ENCODE data around the gene NAA40.

NAA40 gene

GRCh38 chr11:63985812-63986155, 47.0 kb downstream of the NAA40 start:
- Mint-ChIP-seq H3K4me1 (peaks cover 48% of the 10 kb centered on the region), H3K9me3 (no peaks in the 10 kb centered on the region), H3K27me3 (no peaks in the 10 kb centered on the region), H3K4me3 (peak overlapping the region; percentile 96 to 98), H3K27ac (peak overlapping the region; percentile 98 to 99)
- peak; percentile 73 to 80 for DNase-seq
- ATAC-seq = peak; percentile 91

GRCh38 chr11:63986156-63986931, 47.5 kb downstream of the NAA40 start, which contains the start of gene OTUB1:
Gene OTUB1 (plus strand): TSS chr11:63986438. CDS start chr11:63986457, 19 bp downstream.
- Mint-ChIP-seq H3K27me3 (no peaks in the 10 kb centered on the region), H3K9me3 (no peaks in the 10 kb centered on the region), H3K4me3 (peak within 1 kb of the TSS; percentile 96 to 98), H3K27ac (peak within 1 kb of the TSS; percentile 98 to 99), H3K4me1 (peaks cover 44% of the 10 kb centered on the region)
- ATAC-seq (peak; percentile 96), DNase-seq (peak; percentile 72 to 88)

DNA sequence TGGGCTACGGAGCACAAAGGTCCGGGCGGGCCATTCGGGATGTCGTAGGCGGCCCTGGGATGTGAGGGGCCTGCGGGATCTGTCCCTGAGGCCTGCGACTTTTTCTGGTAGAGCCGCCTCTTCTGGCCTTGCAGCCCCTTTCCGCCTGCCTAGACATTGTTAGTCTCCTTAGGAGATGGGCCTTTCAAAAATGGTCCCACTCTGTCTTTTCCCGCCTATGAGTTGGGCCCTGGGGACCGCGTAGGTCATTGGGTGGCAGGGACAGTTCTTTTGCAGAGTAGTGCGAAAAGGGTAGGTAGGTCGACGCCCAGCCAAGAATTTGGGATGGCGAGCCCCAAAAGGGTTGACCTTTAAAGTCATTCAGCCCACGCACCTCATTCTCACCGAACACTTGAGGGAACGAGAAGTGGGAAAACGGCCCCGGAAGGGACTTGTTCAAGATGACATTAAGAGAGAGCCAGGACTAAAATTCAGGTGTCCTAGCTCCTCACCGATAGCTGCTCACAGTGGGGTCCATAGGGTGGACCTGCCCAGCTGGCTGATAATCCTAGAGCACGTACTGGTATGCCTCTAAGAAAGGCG, 48.2 kb downstream of the NAA40 start:
- Mint-ChIP-seq H3K4me1 (peaks cover 42% of the 10 kb centered on the region), H3K27me3 (no peaks in the 10 kb centered on the region), H3K27ac (peak overlapping the region; percentile 19 to 33), H3K4me3 (peak overlapping the region; percentile 75 to 98), H3K9me3 (no peaks in the 10 kb centered on the region)
- DNase-seq (no peak), ATAC-seq (no peak)

DNA sequence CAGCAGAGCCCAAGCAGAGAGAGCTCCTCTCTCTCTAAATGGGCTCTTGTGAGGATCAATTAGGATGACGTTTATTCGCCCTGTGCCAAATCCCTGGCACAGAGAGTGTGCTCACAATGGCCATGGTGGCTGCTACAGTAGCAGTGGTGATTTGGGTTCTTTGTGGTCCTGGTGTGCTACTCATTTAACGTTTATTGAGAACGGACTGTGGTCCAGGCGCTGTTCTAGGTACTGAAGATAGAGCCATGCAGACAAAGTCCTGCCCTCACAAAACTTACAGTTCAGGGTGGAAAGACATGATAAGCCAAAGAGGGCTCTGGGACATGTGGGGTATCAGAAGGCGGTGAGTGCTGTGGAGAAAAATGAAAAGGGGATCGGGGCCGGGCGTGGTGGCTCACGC, 52.8 kb downstream of the NAA40 start:
- Mint-ChIP-seq H3K4me3 (no peak overlapping the region), H3K4me1 (peaks cover 35% of the 10 kb centered on the region), H3K9me3 (no peaks in the 10 kb centered on the region), H3K27ac (peak overlapping the region in 1 of 2 donors; percentile 45), H3K27me3 (no peaks in the 10 kb centered on the region)
- DNase-seq (no peak), ATAC-seq (no peak)

DNA sequence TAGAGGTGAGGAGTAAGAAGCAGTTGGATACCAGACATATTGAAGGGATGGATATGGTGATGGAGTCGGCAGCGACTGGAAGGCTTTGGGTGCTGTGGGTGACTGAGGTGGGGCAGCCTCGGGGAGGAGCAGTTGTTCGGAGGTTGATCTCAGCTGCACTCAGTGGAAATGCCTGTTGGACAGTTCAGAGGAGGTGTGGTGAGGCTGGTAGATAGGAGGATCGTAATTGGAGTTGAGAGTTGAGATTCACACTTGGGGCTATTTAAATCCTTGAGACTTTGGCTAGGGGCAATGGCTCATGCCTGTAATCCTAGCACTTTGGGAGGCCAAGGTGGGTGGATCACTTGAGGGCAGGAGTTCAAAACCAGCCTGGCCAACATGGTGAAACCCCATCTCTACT, 54.3 kb downstream of the NAA40 start:
- Mint-ChIP-seq H3K27ac (no peak overlapping the region), H3K4me3 (no peak overlapping the region), H3K9me3 (no peaks in the 10 kb centered on the region), H3K4me1 (peaks cover 37% of the 10 kb centered on the region), H3K27me3 (no peaks in the 10 kb centered on the region)
- ATAC-seq (no peak), DNase-seq (no peak)

DNA sequence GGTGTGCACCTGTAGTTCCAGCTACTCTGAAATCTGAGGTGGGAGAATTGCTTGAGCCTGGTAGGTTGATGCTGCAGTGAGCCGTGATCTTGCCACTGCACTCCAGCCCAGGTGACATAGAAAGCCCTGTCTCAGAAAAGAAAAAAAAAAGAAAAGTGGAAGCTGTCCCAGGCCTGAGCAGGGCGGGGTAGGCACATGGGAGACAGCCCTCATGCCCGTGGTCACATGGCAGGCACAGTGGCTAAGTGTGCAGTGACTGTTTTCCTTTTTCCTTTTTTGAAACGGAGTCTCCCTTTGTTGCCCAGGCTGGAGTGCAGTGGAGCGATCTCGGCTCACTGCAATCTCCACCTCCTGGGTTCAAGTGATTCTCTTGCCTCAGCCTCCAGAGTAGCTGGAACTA, 55.2 kb downstream of the NAA40 start:
- no peaks in the 10 kb centered on the region for H3K9me3 Mint-ChIP-seq
- H3K4me3 Mint-ChIP-seq = no peak overlapping the region
- DNase-seq (no peak), ATAC-seq (no peak)
- no peak overlapping the region for H3K27ac Mint-ChIP-seq
- H3K4me1 Mint-ChIP-seq = peaks cover 38% of the 10 kb centered on the region
- no peaks in the 10 kb centered on the region for H3K27me3 Mint-ChIP-seq

GRCh38 chr11:63996512-63996911, 57.7 kb downstream of the NAA40 start:
- peaks cover 42% of the 10 kb centered on the region for H3K4me1 Mint-ChIP-seq
- no peak for DNase-seq
- no peaks in the 10 kb centered on the region for H3K9me3 Mint-ChIP-seq
- no peak for ATAC-seq
- H3K4me3 Mint-ChIP-seq = no peak overlapping the region
- peak overlapping the region in 1 of 2 donors; percentile 32 for H3K27ac Mint-ChIP-seq
- H3K27me3 Mint-ChIP-seq = peaks cover 10% of the 10 kb centered on the region

GRCh38 chr11:63997104-63997700, 58.4 kb downstream of the NAA40 start:
- Mint-ChIP-seq H3K27ac (no peak overlapping the region), H3K9me3 (no peaks in the 10 kb centered on the region), H3K27me3 (peaks cover 14% of the 10 kb centered on the region), H3K4me1 (peaks cover 42% of the 10 kb centered on the region), H3K4me3 (no peak overlapping the region)
- ATAC-seq (no peak), DNase-seq (no peak)

DNA sequence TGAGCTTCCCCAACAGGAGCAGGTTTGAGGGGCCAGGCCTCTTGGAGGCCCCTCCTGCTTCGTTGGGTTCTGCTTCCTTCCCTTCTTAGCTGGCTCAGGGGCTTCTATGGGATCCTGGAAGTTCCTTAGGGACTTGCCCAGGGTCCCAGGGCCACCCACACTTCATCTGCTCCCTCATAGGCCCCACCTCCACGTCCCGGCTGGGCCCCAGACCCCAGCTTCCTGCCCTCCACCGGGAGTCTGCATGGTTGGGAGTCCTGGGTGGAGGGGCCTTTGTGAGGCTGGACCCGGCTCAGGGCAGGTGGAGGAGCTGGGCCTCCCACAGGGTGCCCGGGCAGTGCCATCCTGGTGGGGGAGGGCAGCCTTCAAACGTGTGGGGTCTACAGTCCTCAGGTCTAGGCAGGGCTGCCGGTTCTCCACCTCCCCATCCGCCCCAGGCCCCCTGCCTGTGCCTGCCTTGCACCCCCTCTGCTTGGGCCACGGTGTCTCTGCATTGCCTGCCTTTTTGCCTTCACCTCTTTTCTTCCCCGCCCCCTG, 59.1 kb downstream of the NAA40 start:
- Mint-ChIP-seq H3K4me1 (peaks cover 40% of the 10 kb centered on the region), H3K27ac (no peak overlapping the region), H3K9me3 (no peaks in the 10 kb centered on the region), H3K4me3 (no peak overlapping the region), H3K27me3 (peaks cover 14% of the 10 kb centered on the region)
- ATAC-seq = no peak
- no peak for DNase-seq

DNA sequence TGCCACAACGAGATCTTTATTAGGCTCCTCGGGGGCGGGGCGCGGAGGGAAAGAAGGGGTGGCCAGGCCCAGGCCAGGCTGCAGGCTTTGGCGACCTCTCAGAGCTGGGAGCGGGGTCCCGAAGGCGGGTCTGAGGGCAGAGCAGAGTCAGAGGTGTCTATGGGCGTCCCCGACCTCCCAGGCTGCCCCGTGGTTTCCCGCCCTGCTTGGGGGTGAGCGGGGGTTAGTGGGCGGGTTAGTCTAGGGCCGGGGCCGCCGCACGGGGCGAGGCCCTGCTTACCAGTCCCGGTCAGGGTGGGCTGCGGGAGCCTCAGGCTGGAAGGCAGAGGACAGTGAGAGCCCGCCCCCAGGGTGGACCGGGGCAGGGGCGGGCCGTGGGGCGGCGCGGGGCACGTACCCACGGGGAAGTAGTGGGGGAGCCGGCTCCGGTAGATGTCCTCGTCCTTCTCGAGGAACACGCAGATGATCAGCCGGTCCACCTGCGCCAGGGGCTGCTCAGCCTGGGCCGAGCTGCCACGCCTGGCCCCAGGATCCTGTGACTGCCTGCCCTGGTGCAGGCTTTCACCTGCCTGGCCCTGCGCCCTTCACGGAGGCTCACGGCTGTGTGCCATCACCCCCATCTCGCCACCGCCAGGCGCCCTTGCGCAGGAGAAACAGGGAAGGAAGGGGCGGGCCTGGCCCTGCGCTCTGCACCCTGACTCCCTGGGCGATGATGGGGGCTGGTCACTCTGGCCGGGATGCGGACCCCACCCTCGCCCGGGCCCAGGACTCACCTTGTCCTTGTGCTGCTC, 60.0 kb downstream of the NAA40 start:
- peaks cover 37% of the 10 kb centered on the region for H3K4me1 Mint-ChIP-seq
- peak; percentile 14 for ATAC-seq
- no peak overlapping the region for H3K27ac Mint-ChIP-seq
- DNase-seq = no peak
- peaks cover 14% of the 10 kb centered on the region for H3K27me3 Mint-ChIP-seq
- H3K9me3 Mint-ChIP-seq = no peaks in the 10 kb centered on the region
- peak overlapping the region; percentile 7 to 22 for H3K4me3 Mint-ChIP-seq

DNA sequence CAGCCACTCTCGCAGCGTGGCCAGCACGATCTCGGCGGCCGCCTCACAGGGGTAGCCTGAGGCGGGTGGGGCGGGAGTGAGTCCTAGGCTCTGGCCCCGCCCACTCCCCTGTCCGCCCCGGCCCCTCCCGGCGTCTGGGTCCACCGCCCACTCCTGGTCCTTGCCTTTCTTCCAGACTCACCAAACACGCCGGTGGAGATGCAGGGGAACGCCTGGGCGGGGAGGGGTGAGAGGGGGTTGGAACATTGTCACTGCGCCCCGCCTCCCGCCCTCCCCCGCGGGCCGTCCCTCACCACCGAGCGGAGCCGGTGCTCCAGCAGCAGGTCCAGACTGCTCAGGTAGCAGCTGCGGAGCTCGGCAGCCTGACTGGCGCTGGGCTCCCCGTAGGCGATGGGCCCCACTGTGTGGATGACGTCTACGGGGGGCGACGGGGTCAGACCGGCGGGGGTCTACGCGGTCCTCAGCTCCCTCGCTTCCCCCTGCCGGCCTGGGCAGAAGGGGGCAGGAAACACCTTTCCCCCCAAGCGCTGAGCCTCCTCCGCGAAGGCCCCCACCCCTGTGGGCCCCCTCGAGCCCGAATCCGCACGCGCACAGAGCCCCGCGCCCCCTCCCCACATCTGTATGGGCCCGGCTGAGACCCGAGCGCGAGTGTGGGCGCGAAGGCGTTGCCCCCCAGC, 60.7 kb downstream of the NAA40 start:
- DNase-seq (peak; percentile 47 to 58), ATAC-seq (peak; percentile 58)
- Mint-ChIP-seq H3K9me3 (no peaks in the 10 kb centered on the region), H3K4me1 (peaks cover 34% of the 10 kb centered on the region), H3K27me3 (peaks cover 14% of the 10 kb centered on the region), H3K27ac (no peak overlapping the region), H3K4me3 (peak overlapping the region; percentile 57 to 70)

DNA sequence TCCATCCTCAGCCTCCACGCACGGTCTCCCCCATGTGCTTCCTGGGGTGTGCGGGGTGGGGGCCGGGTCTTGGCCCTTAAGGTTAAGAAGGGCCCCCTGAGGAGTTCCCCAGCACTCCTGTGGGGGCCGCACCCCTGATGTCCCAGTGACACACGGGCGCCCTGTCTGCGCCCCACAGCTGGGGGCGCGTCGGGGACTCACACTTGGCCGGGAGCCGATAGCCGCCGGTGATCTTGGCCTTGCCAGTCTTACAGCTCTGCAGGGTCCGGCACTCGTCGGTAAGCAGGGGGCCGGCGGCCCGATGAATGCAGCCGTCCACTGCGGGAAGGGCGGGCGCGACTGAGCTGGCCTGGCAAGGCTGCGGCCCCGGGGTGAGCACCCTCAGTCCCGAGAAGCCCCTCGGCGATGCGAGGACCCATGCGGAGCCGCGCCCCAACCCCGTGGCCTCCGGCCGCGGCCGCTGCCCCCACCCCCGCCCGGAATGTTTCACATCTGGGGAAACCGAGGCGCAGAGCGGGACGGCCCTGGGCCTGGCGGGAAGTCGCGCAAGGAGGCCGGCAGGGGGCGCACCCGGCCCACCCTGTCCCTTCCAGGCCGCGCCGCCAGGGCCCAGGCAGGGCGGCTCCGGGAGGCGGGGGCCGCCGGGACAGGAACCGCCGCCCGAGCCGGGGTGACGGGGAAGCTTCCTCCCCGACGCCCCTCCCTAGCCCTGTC, 61.4 kb downstream of the NAA40 start:
- DNase-seq (peak; percentile 69 to 75), ATAC-seq (peak; percentile 84)
- Mint-ChIP-seq H3K4me3 (peak overlapping the region; percentile 57 to 70), H3K4me1 (peaks cover 31% of the 10 kb centered on the region), H3K9me3 (no peaks in the 10 kb centered on the region), H3K27me3 (peaks cover 14% of the 10 kb centered on the region), H3K27ac (peak overlapping the region in 1 of 2 donors; percentile 54)

GRCh38 chr11:64000740-64001483, 62.1 kb downstream of the NAA40 start:
- Mint-ChIP-seq H3K27me3 (peaks cover 21% of the 10 kb centered on the region), H3K9me3 (no peaks in the 10 kb centered on the region), H3K4me1 (peaks cover 31% of the 10 kb centered on the region), H3K4me3 (peak overlapping the region in 1 of 2 donors; percentile 49), H3K27ac (peak overlapping the region in 1 of 2 donors; percentile 54)
- DNase-seq = no peak
- ATAC-seq = no peak

All from stimulated activated naive CD8-positive, alpha-beta T cell treated with anti-CD3 and anti-CD28 coated beads, Interleukin-15, amount 100 ng/mL, for 72 hours (primary cell).